NCI-H2196 treated with DMSO at 0.1 percent for 48 hours (cell line): ENCODE measurements around the gene MESP2.

Source experiments
- DNase-seq: peaks from one replicate; lab custom pipeline; 2025; ENCODE audit not compliant: unreplicated experiment; lab: John Stamatoyannopoulos, UW

MESP2 gene, protein sequence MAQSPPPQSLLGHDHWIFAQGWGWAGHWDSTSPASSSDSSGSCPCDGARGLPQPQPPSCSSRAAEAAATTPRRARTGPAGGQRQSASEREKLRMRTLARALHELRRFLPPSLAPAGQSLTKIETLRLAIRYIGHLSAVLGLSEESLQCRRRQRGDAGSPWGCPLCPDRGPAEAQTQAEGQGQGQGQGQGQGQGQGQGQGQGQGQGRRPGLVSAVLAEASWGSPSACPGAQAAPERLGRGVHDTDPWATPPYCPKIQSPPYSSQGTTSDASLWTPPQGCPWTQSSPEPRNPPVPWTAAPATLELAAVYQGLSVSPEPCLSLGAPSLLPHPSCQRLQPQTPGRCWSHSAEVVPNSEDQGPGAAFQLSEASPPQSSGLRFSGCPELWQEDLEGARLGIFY

DNA sequence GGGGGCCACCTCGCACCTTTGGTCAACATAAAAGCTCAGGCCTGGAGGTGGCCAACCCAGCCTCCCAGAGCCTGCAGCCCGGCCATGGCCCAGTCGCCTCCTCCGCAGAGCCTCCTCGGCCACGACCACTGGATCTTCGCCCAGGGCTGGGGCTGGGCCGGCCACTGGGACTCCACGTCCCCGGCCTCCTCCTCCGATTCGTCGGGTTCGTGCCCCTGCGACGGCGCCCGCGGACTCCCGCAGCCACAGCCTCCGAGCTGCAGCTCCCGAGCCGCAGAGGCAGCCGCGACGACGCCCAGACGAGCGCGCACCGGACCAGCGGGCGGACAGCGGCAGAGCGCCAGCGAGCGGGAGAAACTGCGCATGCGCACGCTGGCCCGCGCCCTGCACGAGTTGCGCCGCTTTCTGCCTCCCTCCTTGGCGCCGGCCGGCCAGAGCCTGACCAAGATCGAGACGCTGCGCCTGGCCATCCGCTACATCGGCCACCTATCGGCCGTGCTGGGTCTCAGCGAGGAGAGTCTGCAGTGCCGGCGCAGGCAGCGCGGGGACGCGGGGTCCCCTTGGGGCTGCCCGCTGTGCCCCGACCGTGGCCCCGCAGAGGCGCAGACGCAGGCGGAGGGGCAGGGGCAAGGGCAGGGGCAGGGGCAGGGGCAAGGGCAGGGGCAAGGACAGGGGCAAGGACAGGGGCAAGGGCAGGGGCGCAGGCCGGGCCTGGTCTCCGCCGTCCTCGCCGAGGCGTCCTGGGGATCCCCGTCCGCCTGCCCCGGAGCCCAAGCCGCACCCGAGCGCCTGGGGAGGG is at the start of gene MESP2:
Gene MESP2 (plus strand): TSS at position 59 of the 799 bp plus-strand sequence. CDS start 26 bp downstream, at position 85.
- peak; percentile 46 for DNase-seq

DNA sequence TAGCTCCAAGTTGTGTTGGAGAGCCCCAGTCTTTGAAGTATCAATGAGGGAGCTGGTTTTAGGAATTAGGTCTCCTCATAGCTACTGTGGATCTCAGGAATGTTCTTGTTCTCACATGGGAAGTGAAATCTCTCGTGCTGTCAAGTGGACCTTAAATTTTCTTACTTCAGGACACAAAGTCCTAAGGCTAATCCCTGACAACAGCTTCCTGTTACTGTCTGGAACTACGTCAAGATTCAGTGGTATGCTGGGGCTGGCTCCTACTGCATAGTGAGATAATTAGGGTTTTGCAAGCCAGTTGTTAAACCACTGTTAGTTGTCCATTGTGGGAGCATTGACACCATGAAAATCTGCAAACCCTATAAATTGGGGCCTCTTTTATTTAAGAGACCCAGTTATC is 47.9 kb upstream of the MESP2 start:
- DNase-seq, result no peak

DNA sequence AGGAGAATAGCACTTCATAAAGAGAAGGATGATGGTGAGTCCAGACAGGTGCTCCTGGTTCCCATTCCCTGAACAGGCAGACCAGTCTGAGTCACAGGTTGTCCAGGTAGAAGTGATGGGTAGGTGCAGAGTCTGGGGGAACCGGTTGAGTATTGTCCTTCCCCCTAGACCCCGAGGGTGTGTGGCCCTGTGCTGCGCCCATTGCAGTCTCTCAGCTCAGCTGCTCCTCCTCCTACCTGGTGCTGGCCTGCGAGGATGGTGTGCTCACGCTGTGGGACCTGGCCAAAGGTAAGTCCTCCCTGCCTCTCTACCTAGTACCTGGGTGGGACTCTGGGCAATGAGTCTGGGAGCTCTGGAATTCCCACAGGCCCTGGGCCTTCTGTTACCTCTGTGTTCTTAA is 44.9 kb upstream of the MESP2 start:
- no peak for DNase-seq

DNA sequence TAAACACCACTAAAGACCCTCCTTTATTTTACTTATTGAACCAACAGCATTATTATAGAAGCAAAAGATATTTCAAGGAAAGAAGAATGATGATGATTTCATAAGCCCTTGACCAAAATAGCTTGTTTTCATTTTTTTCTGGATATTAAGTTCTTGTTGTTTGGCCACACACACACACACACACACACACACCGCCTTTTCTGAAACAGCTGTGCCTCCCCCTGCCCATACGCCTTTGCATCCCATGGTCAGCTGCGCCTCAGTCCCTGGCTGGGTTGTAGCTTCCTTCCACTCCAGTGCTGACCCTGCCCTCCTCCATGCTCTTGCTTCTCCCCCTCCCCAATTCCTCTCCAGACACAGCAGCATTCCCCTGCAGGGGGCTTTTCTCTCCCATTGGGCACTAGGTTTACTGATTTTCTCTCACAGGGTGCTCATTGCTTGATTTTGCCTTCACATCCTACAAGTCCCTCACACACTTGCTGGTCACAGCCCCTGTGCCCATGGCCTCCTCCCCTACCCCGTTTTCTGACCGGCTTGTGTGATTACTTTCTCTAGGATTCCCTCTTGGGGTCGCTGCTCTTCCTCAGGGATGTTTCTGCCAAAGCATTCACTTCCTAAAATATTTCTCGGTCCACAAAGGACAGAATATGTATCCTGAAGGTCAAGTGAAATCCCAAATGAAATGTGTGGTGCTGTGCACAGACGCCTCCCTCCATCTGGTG is 43.5 kb upstream of the MESP2 start:
- DNase-seq, result no peak

DNA sequence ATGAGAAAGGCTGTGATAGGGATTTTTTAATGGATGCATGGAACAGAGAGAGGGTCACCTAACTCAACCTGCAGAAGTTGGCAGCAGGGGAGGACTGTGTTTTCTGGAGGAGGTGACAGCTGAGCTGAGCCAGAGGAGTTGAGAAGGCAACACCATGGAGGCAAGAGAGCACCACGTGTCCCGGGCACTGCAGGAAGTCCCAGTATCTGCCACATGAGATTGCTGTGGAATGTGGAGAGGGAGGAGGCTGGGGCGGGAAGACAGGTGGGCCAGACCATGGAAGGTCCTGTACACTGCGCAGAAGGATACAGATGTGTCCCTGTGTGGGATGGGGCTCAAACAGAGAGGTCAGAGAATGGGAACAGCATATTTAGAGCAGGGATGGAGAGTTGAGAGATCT is 40.4 kb upstream of the MESP2 start:
- no peak for DNase-seq

DNA sequence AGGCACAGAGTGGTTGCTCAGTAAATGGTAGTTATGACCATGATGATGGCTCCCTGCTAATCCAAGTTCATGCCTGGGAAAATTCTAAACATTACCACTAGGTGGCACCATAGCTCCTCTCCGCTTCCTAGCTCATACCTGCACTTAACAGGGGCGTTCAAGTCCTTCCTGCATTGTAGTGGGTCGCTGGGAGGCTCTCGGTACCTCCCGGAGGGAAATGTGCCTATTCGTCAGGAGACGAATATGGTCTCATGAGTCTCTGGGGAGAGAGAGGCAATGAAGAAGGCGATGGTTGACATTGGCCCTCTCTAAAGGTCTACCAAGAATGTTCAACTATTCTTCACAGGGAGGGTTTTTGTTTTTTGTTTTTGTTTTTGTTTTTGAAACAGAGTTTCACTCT is 36.0 kb upstream of the MESP2 start:
- DNase-seq, result peak; percentile 18

DNA sequence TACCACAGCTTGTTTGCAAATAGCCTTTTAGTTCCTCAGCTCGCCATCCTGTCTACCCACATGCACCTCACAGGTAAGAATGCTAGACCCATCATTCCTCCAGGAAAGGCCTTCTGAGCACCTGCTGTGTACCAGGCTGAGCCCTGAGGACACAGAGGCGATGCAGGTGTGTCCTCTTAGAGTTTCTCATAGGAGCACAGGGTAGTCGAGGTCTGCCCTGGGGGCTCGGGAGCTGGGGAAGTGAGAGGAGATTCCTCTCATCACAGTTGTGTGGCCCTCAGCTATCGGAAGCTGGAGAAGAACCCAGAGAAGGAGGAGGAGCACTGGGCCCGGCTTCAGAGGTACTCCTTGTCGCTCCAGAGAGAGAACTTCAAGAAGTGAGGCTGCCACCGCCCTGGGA is 33.1 kb upstream of the MESP2 start:
- DNase-seq, result no peak

DNA sequence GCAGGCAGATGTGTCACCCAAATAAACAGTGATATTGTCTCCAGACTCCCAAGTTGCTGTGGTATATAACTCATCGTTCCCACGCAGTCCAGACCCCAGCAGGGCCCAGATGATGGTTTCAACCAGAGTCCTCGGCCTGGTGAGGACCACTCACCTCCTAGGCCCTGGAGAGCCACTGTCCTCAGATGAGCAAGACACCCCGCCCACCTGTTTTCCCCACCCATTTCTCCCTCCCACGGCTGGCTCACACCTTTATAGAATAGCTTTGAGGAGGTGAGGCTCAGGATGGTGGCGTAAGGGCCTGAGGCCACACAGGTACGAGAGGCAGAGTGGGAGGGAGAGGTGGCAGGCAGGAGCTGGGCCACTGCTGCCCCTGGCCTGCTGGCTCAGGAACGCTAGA is 32.5 kb upstream of the MESP2 start:
- DNase-seq, result no peak

DNA sequence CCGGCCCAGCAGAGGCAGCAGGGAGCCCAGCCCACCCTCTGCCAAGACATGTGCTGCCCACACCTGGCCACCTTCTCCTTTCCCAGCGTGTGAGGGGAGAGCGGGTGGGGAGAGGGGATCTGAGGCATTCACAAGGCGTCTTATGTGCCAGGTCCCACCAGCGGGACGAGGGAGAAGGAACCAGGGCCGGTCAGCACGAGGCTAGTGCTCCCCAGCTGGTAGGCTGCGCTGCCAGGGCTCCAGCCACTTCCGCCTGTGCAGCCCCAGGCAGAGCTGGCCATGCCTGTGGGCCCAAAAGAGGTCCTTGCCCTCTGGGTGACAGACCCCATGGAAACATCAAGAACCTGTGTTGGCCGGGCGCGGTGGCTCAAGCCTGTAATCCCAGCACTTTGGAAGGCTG is 31.0 kb upstream of the MESP2 start:
- DNase-seq, result no peak

DNA sequence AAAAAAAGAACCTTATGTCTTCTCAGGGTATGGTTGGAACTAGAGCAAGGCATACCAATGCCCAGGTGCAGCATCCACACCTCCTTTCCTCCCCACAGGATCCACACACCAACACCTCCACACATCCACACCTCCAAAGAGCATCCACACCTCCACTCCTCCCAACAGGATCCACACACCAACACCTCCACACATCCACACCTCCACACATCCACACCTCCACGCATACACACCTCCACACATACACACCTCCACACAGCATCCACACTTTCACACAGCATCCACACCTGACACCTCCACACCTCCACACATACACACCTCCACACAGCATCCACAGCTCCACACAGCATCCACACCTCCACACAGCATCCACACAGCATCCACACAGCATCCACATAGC is 30.4 kb upstream of the MESP2 start:
- no peak for DNase-seq

DNA sequence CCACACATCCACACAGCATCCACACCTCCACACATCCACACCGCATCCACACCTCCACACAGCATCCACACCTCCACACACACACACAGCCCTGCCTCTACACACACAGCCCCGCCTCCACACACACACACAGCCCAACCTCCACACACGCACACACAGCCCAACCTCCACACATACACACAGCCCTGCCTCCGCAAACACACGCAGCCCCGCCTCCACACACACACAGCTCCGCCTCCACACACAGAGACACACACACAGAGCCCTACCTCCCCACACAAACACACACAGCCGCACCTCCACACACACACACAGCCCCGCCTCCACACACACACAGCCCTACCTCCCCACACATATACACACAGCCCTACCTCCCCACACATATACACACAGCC is 29.7 kb upstream of the MESP2 start:
- no peak for DNase-seq

DNA sequence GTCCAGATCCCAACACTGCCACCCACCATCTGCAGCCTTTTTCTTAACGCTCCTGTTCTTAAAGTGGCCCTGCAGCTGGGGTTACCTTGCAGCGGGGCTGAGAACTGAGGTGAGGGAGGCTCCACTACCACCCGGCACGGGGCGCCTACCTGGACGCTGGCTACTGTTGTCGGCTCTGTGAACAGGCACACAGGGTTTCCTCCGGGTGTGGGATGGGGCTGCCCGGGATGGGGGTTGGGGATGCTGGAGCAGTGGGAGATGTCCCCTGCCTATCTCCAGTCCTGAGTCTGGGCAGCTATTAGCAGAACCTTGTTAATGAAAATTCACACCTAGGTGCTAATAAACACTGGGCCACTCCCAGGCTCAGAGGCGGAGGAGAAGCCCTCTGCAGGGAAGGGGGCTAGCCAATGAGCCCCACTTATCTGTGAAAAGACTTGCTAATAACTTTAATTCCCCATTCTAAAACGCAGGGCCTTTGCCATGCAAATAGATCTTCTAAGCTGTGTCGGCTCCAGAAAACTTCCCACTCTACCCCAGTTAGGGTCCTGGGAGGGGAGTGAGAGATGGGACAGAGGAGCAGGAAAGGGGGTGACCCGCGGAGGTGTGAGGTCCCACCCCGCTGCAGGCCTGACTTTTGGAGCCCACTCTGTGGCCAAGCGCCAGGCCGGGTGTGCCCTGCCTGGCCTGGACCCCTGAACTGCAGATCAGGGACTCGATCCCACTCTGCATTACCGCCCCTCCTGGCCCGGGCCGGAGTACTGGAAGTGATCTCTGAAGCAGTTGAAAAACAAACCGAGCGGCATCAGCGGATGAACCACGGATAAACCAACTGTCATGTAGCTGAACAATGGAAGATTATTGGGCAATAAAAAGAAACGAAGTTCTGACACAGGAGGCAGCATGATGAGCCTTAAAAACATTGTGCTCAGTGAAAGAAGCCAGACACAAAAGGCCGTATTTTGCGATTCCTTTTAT is 28.1 kb upstream of the MESP2 start:
- DNase-seq, result no peak

DNA sequence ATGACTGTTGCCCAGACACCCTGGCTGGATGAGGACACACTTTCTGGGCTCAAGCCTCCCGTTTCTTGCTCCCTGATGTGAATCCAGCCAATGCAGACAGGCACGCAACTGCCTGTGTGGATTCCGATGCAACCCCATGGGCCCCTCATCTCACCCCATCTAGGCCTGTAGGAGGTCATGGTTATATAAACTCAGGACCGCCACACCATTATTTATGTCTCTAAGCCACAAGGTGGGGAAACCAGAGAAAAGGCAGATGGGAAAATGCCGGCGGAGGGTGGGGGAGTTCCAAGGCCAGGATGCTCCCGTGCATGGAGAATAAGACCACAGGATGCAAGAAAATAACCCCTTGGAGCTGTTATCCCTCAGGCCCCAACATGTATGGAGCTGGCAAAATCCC is 27.1 kb upstream of the MESP2 start:
- no peak for DNase-seq

DNA sequence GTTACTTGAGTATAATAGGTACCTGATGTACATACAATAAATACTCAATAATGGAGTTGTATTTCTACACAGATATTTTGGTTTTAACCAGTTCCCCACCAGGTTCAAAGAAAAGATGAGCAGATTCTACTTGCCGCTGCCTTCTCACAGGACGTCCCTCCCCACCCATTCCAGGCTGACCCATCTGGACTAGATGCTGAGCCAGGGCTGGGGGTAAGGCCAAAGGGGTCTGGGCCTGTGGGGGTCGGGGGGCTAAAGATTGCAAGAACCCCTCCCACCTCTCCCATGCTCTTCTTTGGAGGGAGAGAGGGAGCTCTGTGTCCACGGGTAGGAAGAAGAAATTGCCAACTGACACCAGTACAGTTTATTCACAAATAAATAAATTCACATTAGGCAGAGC is 26.6 kb upstream of the MESP2 start:
- no peak for DNase-seq

DNA sequence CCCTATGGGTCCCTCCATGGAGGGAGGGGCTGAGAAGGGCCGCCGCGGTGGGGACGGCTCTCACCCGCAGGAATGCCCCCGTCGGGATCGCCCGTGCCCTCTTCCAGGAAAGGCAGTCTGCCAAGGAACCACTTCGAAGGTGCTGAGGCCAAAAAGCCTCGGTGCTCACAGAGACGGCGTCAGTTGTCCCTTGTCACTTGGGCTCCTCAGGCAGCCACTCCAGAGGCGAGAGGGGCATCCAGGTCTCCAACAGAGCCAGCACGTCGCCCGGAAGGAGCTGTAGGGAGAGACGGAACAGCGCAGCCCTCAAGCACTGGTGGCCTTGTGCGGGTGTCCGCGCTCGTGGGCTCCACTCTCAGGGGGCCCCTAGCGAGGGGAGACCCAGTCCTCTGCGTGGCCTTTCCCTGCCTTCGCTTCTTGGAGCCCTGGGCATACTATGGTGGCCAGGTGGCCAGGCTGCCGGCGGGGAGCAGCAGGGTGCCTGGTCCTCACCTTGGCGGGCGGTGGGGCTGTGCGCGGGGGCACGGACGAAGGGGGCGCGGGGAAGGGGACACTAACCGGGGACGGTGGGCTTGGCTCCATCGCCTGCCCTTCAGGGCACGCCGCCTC is 26.1 kb upstream of the MESP2 start:
- no peak for DNase-seq

DNA sequence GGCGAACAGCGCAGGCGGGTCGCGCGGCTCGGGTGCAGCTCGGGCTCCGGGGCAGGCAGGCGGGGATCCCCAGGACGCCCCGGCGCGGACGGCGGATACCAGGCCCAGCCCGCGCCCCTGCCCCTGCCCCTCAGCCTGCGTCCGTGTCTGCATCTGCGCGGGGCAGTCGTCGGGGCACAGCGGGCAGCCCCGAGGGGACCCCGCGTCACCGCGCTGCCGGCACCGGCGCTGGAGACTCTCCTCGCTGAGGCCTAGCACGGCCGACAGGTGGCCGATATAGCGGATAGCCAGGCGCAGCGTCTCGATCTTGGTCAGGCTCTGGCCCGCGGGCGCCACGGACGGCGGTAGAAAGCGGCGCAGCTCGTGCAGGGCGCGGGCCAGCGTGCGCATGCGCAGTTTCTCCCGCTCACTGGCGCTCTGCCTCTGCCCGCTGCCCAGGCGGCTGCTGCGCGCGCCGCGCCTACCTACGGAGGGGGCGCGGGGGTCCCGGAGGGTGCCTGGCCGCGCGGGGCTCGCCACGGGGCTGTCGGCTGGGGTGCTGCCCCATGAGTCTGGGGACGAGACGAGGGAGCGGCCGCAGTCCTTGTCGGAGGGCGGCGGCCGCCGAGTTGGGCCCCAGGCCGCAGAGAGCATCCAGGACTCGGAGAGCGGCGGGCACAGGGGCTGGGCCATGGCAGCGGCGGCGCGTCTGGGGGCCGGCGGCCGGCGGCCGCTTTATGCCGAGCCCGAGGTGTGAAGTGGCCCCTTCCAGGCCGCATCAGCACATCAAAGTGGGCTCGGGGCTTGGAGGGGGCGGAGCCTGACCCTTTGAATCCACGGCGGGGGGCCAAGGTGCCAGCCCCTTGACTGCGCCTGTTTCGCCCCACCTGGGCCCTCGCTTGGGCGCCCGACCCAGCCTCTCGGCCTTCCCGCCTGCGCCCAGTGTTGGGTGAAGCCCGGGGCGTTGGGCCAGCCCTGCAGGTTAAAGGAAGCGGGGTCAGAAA is 25.3 kb upstream of the MESP2 start, which contains the start of gene MESP1:
Gene MESP1 (minus strand): TSS at position 690 of the 983 bp plus-strand sequence. CDS start 18 bp downstream, at position 672.
- DNase-seq, result peak; percentile 61

DNA sequence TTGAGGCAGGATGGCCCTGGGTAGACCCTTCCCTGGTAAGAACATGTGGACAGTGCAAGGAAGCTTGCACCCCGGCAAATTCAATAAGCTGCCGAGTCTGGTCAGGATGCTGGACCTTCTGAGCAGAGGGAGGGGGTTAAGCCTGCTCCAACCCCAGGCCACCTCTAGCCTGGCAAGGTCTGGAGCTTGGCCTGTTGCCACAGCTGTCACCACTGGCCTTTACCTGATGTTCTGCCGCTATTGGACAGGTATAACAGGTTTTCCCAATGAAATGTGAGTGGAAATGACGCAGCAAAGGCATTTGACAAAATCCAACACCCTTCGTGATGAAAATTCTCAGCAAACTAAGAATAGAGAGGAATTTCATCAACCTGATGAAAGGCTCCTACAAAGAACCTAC is 24.4 kb upstream of the MESP2 start:
- no peak for DNase-seq

DNA sequence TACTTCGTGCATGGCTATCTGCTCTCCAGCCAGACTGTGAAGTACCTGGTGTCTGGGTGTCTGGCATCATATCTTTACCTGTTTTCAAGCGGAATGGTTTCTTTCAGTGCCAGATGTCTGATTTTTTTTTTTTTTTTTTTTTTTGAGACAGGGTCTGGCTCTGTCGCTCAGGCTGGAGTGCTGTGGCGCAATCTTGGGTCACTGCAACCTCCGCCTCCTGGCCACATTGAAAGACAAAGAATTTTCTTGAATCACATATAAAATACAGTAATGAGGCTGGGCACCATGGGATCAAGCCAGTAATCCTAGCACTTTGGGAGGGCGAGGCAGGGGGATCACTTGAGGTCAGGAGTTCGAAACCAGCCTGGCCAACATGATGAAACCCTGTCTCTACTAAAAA is 22.3 kb upstream of the MESP2 start:
- DNase-seq, result no peak
